Activated T-cell treated with anti-CD3 and anti-CD28 coated beads, Interleukin-2, amount 50 U/mL, for 48 hours (primary cell): ENCODE results near the gene CECR2.

Experiments used
- DNase-seq, 2 experiments: peaks; one replicate each; pipeline ENCODE4 v3.0.0-alpha.2; 2020

Gene CECR2

DNA sequence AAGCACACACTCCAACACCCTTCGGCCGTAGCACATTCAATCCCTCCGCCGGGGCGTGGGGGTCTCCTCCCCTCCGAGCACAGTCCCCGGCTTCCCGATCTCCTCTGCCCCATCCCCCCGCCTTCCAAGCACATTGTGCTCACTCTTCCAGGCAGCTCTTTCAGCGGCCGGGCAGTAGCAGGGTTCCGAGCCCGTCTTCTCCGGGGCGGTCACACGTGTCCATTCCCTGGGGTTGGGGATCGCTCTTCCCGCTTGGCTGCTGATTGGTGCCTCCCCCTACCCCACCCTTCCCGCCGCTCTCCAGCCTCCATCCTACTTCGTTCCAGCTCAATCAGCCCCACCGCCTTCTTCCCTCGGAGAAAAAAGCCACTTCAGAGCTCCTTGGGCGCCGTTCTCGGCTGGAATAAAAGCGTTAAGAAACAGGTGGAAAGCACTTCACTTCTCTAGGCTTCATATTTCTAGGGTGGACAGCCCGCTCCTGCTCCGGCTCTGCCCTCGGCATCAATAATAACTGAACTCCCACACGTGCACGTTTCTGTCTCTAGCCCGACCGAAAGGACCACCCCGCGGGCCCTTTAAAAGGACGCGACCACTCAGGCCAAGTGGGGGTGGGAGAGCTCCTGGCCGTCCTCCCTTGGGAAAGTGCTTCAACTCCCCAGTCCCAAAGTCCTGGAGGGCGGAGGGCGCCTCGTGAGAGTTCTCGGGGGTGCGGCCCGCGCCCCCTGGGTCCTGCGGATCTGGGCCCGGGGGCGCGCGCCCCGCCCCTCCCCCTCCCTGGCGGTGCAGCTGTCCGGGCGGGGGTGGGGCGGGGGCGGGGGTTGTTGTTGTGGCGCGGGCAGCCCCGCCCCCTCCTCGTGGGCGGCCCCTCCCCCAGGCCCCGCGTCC is 464 bp upstream of the CECR2 start:
- peak; percentile 25 to 31 for DNase-seq

GRCh38 chr22:17370026-17370765 is 936 bp downstream of the CECR2 start:
- peak; percentile 16 to 17 for DNase-seq

GRCh38 chr22:17370766-17371432 is 1.6 kb downstream of the CECR2 start:
- no peak for DNase-seq

DNA sequence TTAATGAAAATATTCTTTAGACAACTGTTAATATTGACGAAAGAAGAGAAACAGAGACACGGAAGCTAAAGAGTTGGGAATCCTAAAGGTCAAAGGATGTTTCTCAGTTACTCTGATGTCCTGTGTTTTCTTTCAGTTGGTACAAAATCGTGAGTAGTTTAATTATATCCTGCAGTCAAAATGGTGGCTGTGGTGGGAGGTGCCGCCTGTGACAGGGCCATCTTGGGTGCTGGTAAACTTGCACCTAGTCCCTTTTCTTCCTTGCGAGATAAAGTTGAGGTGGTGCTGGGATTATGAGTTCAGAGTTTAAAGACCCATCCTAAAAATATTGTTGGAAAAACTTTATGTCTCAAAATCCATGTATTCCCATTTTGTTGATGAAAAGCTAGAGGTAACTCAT is 2.2 kb downstream of the CECR2 start:
- DNase-seq: no peak

- DNase-seq: no peak
Measured at GRCh38 chr22:17373855-17374254, 4.6 kb downstream of the CECR2 start.

GRCh38 chr22:17375914-17376614 is 6.8 kb downstream of the CECR2 start:
- DNase-seq: no peak

- no peak for DNase-seq
Measured at GRCh38 chr22:17376950-17377349, 7.7 kb downstream of the CECR2 start.

GRCh38 chr22:17379944-17380343 is 10.7 kb downstream of the CECR2 start:
- DNase-seq: no peak

DNA sequence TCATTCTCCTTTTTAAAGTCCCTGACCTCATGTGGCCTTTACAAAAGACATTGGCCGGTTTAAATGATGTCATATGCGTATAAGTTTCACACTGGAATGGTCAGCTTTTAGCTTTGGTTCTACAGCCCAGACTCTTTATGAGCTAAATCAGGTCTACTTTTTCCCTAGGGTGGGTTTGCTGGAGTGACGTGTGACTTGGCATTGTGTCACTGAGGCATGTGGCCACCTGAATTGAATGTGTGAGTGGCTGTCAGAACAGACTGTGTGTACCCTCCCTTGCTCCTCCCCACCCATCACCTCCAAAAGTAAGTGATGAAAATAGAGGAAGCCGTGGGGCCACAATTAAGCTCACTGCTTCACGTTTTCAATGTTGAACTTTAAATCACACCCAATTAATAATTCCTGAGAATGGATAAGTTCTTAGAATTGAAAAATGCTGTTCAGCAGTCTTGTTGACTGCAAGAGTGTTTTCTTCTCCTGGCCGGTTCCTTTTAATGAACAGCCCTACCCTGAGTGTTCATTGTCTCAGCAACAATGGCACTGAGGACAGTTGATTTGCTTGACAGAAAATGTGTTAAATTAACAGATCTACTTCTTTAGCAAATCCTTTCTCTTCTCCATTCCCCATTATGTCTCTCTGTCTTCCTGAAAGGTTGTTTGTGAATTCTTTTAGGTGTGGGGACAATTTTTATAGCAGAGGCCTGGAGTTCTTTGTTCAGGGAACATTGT is 11.3 kb downstream of the CECR2 start:
- no peak for DNase-seq

DNA sequence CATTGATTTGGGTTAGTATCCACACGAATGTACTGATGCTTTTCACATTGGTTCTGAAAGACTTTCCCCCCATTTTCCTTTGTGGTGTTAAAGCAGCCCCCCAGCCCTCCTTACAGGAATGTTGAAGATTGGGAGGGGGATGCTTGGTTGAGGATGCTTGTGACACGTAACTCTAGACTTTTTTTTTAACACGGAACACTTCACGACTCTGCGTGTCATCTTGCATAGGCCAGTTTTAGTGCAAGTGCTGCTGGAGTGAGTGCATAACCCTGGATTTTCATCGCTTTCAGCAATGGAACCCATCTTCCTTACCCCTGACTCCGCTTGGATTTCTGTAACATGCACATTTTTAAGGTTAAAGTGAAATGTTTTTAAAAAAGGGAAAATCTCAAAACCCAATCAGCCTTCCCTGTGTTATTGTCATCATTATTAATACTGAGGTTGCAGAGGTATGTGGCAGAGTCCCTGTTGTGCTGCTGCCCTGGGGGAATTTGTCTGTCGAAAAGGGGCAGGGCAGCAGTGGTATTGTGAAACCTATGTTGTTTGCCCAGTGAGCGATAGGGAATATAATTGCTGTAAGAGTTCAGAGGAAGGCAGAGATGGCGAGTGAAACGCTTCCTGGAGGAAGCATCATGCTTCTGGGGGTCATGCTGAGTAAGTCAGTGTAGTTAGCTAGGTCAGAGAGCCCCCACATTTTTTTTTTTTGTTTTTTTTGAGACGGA is 12.1 kb downstream of the CECR2 start:
- no peak for DNase-seq

DNA sequence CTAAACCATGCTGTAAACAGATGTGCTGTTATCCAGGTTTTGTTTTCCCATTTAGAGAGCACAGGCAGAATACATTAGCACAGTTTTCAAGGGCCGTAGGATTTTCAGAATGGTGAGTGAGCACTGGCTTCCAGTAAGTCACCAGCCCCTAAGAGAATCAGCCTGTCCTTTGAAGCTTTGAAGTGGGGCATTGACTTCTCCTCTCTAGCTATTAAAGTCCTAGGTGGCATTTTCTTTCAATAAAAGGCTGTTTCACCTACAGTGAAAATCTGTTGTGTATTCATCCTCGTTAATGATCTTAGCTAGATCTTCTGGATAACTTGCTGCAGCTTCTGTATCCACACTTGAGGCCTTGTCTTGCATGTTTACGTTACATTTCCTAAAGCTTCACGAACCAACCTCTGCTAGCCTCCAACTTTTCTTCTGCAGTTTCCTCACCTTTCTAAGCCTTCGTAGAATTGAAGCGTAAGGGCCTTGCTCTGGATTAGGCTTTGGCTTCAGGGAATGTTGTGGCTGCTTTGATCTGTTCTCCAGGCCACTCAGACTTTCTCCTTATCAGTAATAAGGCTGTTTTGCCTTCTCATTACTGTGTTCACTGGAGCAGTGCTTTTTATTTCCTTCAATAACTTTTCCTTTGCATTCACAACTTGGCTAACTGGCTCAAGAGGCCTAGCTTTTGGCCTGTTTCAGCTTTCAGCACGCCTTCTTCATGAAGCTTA is 15.5 kb downstream of the CECR2 start:
- no peak for DNase-seq

DNA sequence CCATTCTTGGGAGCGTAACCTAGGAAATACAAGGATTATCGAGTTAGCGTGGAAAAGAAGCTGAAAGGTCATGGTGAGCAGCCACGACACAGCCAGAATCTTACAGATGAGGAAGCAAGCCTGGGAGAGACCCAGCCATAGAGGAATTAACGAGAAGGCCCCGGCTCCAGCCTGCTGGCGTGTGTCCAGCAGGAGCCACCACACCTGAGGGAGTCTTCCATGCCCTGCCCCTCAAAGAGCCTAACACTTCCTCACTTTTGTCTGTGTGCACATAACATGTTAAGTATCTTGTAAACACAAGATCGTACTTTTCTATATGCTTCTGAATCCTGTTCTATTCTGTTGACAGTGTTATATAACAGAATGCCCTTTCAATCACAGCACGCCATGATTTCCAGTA is 18.1 kb downstream of the CECR2 start:
- DNase-seq: no peak

GRCh38 chr22:17388235-17388634 is 19.0 kb downstream of the CECR2 start:
- DNase-seq: no peak

- no peak for DNase-seq
Measured at GRCh38 chr22:17390087-17390486, 20.8 kb downstream of the CECR2 start.

GRCh38 chr22:17396516-17396915 is 27.3 kb downstream of the CECR2 start:
- no peak for DNase-seq

GRCh38 chr22:17397756-17398547 is 28.7 kb downstream of the CECR2 start:
- DNase-seq: no peak

DNA sequence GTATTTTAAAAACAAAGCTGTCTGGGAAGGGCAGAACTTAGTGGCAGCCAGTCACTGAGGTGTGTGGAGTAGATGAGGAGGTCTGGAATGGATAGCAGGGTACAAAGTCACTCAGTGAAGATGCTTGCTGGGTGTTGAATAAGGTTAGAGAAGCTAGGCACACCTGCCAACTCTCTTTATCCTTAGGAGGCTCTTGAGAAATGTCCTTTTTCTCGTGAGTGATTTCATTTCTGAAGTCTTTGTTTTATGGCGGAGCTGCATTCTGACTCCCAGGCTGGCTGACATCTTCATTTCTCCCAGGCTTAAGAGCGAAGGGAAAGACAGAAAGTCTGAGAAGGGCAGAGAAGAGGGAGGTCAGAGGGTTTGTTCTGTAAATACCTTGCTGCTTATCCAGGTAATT is 31.0 kb downstream of the CECR2 start:
- DNase-seq: no peak

DNA sequence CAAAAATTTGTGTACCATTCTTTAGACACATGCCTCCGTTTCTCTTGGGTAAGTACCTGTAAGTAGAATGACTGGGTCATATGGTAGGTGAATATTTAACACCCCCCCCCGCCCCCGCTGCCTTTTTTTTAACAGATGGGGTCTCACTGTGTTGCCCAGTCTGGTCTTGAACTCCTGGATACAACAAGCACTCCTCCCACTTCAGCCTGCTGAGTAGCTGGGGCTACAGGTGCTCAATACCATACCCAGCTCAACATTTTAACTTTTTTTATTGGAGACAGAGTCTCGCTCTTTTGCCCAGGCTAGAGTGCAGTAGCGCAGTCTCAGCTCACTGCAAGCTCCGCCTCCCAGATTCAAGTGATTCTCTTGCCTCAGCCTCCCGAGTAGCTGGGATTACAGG is 32.5 kb downstream of the CECR2 start:
- DNase-seq: no peak

DNA sequence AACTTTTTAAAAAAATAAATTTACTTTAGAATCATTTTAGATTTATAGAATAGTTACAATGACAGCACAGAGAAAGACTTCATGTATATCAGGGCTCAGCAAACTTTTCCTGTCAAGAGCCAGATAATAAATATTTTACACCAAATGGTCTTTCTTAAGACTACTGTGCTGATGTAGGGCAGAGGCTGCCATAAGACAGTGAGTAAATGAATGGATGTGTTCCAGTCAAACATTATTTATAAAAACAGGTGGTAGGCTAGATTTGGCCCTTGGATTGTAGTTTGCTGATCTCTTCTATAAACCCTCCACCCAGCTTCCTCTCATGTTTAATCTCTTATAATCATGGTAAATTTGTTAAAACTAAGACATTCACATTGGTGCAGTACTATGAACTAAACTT is 33.0 kb downstream of the CECR2 start:
- DNase-seq: no peak

DNA sequence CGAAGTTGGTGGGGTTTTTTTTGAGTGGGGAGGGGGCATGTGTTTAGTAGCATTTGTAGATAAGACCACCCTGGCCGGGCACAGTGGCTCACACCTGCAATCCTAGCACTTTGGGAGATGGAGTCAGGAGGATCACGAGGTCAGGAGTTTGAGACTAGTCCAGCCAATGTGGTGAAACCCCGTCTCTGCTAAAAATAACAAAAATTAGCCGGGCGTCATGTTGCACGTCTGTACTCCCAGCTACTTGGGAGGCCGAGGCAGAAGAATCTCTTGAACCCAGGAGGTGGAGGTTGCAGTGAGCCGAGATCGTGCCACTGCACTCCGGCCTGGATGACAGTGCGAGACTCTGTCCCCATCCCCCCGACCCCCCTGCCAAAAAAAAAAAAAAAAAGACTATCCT is 34.6 kb downstream of the CECR2 start:
- no peak for DNase-seq
